Dedifferentiated amniotic fluid mesenchymal stem cell (primary cell): ENCODE data around the gene XXYLT1.

Experiments
- DNase-seq: peaks from one replicate; pipeline ENCODE4 v3.0.0-alpha.2; 2016; ENCODE audit errors: extremely low spot score

The XXYLT1 gene

DNA sequence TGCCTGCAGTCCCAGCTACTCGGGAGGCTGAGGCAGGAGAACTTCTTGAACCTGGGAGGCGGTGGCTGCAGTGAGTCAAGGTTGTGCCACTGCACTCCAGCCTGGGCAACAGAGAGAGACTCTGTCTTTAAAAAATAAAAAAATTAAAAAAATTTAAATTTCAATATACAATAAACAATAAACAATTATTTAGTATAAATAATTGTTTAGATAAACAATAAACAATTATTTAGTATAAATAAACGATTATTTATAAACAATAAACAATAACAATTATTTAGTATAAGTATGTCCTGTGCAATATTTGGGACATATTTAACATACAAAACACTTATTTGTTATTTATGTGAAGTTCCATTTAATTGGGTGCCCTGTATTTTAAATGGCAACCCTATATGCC is 119.6 kb downstream of the XXYLT1 start:
- no peak for DNase-seq

DNA sequence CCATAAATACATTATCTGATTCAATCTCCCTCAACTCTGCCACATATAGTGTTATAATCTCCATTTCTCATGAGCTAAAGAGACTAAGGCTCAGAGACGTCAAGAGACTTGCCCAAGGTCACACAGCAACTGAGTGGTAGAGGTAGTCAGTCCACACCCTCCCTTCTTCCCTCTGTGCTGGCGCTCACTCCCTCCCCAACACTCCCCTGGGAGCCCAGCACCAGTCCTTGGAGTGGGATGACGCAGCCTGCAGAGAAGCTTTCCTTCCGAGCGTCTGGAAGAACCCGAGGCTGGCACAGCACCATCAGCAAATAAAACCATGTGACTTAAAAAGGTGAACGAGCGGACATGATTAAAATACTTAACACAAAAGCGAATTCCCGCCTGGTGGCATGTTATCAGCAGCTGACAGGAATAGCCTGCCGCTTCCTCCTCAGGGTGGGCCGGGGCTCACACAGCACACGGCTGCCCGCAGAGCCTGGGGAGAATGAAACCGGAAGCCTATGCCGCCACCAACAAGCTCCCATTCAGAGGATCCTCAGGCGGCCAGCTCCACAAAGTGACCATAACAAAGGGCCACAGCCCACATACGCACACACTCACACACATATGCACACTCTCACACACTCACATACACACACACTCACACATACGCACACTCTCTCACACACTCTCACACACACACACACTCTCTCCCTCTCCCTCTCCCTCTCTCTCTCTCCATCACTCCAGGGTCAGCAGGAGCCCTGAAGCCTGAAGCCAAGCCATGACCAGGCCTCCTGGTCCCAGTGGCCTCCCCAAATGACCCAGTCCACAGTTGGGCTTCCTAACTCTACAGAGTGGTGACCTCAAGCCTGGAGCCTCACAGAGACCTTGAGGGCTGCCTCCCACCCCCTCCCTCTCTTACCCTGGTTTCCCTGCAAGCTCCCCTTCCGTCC is 120.5 kb downstream of the XXYLT1 start:
- DNase-seq: no peak

DNA sequence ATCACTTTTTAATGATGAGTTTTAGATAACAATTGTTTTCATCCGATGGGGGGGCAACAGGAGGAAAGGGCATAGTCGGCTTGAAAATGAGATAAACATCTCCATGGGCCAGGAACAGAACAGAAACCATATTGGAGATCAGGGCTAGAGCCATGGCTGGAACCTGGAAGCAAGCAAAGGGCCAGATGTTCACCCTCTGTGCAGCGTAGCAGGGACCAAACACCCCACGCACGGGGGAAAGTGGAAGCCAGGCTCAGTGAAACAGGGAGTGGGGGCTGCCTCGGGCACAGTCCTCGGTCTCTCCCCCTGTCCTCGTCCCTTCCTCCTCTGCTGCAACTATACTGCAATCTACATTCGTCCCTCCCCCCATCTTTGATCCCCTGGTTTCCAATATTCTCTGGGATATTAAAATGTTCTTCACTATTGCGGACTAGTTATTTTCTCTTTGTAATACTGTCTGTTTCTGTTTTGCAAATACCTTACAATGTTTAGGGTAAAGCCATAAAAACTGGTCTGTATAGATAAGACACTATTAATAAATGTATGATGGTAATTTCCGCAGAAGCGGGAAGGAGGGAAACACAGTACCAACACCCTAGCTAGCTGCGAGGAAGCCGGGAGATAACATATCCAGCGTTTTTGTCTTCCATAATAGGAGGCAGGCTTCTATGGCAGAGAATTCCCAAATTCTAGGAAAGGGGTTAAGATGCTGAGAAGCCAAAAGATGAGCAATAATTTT is 121.5 kb downstream of the XXYLT1 start:
- no peak for DNase-seq

DNA sequence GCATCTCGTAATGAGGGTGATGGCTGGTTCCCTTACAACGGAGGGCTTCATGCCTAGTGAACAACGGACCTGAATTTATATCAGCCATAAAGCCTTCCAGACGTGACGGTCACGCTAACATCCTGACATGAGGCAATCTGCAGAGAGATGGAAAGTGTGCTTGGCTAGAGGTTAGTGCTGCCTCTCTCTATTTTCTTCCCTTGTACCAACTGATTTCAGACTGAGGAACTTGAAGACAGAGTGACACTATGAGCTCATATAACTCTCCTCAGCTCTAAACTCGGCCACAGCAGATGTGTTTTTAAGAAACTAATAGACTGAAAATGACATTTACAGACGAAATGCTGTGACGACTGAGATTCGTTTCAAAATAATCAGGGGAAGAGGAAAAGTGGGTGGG is 122.4 kb downstream of the XXYLT1 start:
- DNase-seq: no peak

DNA sequence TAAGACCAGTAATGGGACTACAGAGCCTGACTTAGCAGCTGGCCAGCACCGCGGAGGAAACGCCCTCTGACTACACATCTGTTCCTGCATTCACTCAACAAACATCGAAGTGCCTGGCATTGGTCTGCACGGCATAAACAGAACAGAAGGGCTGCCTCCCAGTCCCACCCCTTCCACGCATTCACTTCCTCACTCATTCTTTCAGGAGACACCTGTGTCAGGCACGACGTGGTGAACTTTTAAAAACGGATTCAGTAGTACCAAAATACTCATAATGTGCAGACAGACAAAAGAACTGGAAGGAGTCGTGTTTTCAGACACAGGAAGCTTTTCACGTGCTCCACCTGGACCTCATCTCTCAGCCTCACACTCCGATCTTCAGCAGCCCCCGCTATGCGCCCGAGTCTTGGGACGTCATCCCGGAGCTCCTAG is 123.3 kb downstream of the XXYLT1 start:
- DNase-seq: no peak

DNA sequence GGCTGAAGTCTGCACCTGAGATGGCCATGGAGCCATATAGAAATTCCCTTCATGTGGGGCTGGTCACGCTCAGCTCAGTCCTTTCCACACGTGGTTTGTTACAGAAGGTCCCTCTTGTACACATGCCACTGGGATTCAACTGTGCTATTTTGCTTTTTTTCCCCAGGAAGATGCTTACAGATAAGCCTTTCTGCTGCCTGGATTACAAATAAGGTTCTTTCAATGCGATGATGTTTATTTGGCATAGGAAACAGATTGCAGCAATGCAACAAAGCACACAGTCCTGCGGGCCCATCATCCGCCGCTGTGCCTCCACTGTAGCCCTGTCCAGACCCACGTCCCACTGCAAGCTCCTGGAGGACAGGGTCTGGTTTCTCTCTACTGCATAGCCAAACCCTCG is 124.8 kb downstream of the XXYLT1 start:
- no peak for DNase-seq

DNA sequence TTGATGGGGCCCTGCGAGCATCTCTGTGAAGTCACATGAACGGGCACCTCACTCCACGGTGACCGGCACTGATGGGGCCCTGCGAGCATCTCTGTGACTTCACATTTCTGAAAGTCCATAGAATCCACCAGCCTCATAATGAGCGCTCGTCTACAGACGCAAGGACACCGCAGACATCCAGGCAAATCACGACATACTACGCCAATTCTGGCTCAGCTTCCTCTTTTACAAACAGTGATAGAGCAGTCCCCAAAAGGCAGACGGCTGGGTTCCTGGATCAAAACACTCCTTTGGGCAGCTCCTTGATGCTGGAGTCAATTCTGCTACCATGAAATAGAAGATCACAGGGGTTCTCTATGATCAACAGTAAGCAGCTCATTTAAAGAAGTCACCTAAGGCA is 125.4 kb downstream of the XXYLT1 start:
- no peak for DNase-seq

DNA sequence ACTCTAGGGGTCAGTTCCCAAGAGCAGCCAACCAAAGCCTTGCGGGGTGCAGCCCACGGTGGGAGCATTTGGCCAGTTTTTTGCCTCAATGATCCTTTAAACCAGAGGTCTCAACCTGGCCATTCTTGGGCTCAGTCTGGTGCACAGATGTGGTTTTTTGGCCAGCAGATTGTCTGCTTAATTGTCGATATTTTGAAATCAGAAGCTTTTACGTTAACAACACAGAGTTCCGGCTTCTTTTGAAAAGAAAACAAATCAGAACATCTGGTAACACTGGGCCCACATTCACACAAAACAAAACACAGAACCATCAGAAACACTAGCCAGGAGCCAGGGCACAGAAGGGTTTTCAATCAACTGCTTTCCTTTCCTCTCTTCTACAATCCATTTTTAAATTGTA is 127.7 kb downstream of the XXYLT1 start:
- no peak for DNase-seq

DNA sequence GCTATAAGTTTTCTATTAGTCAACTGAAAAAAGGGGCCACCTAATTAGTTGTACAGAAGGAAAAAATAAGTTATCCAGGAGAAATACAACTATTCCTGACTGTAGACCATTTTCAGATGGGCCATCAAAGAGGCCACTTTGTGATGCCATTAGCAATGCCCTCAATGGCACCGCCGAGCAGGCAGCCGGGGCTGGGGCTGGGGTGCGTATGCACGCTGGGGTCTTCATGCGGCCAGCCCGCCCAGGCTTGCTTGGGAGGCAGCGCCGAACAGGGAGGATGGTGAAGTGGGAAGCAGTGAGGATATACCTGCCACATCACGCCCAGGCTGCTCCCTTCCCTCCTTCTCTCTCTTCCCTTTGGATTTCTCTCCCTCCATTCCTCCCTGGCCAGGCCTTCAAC is 128.4 kb downstream of the XXYLT1 start:
- DNase-seq: no peak

DNA sequence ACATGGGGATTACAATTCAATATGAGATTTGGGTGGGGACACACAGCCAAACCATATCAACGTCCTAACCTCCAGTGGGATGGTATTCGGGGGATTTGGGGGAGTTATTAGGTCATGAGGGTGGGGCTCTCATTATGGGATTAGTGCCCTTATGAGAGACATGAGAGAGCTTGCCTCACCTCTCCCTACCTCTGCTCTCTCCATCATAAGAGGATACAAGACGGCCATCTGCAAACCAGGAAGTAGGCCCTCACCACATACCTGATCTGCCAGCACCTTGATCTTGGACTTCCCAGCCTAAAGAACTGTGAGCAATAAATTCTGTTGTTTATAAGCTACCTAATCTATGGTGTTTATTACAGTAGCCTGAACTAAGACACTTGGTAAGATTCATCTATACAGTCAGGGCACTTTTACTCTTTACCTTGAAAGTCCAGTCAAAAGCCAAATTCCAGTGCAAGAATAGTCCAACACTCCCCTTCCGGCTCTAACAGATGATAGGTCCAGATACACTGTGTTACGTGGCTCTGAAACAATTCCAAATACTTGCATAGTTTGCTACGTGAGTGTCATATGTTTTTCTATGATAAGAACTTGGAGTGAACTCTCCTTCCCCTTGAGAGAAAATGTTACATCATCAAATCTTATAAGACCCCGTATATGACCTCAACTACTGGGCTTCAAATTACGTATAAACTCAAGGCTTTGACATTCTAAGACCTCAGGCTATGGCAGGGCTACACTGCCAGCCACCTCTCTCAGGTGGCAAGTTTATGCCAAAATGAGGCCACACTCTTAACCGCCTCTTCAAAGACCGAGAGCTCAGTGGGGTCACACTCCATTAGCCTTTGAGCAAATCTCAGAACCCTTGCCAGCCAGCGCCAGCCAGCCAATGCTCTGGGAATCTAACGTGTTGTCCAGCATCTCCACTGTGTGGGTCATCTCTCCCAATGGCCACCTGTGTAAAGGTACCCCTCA is 129.9 kb downstream of the XXYLT1 start:
- no peak for DNase-seq

DNA sequence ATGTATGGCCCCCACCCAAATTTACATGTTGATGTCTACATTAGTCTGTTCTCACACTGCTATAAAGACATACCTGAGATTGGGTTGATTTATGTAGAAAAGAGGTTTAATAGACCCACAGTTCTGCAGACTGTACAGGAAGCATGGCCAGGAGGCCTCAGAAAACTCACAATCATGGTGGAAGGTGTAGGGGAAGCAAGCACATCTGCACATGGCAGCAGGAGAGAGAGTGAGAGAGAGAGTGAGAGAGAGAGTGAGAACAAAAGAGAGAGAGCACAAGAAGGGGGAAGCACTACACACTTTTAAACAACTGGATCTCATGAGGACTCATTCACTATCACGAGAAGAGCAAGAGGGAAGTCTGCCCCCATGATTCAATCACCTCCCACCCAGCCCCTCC is 130.5 kb downstream of the XXYLT1 start:
- DNase-seq: no peak

DNA sequence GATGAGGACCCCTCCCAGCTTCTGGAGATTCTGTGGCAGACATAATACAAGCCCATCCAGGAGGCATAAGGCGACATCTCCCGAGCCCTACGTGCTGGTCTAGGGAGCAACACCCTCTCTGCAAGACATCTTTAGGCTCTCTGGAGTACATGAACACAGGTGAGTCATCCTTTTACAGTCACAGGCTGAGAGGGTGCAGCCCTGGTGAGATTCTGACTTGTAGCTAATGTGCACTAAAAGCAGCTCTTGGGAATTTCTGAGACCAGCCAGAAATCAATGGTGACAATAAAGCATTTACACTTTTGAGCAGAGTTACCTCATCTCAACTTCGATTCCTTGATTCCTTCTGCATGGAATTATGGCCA is 131.1 kb downstream of the XXYLT1 start:
- no peak for DNase-seq

DNA sequence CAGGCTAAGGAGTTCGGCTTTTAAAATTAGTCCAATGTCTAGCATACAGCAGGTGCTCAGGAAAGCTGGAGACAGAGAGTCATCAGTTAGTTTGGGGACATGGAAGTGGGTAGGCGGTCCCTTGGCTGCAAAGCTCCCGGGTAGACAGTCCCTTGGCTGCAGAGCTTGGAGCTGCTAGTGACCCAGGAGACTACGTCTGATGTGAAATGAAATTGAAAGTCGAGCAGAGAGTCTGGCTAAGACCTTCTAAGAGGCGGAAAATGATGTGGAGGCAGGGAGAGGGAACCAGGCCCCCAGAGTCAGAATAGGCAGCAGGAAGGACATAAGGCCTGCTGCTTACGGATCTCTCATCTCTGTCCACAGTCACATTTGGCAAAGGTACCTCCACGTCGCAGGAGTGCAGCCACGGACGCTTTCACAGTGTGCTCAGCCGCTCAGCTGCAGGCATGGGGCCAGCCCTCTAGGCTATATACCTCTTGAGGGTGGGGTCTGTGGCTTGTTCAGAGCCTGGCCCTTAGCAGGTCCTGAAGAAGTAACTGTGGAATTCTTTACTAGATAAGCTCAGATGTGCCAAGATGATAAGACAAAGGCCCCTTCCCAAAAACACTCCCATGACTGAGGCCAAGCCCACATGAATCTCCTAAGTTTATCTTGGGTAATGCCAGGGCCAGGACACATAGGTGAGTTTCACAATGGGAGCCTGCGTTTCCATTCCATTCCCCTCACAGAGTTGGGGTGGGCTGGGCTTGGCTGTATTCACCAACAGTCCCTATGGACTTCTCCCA is 131.7 kb downstream of the XXYLT1 start:
- no peak for DNase-seq

DNA sequence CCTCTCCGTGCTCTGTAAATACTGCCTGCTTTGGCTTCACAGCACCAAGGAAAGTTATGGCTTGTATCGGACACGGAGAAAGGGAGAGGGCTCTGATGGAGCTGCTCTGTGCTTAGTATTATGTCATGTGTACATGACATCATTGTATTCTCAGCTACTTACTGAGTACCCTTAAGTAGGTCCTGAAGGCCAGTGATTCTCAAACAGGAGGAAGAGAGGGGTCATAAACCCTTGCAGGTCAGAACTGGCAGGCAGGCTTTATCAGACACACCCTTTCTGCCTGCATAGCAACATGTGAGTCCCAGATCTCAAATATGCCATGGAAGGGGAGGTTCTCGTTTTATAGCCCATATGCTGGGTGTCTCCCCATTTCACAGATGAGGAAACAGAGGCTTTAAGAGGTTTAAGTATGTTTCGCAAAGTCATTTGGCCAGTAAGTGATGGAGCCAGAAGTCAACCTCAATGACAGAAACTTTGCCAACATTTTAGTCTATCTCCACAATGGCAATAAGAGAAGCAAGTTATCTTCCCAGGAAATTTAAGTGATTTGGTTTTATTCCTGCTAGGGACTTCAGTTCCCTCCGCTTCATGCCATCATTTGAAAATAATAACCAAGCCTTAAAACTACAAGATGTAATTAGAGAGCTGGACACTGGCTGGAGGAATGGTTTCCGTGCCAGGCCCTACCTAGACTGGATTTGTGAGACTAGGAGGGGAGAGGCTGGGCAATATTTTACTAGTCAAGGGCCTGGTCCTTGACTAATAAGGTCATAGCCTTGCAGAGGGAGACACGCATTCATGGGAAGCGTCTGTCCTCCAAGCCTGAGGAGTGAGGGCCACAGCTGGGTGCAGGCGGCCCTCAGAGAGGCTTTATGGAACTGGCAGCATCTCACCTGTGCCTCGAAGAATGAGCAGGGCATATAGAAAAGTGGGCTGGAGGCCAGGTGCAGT is 133.0 kb downstream of the XXYLT1 start:
- DNase-seq: no peak

DNA sequence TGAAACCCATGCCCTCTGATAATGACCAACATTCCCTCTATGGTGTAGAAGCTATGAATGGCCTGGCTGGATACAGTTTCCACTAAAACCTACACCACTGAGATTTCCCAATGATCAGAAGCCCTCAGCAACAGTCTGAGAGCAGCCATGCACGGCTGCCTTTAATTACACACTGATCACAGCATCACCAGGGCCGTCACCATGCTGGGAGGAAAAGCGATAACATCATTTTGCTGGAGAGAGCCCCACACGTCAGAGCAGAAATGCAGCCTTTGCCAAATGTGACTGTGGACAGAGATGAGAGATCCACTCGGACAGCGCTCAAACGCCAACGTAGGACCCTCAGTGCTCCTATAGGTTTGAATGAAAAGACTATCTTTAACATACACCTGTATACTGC is 135.0 kb downstream of the XXYLT1 start:
- no peak for DNase-seq

DNA sequence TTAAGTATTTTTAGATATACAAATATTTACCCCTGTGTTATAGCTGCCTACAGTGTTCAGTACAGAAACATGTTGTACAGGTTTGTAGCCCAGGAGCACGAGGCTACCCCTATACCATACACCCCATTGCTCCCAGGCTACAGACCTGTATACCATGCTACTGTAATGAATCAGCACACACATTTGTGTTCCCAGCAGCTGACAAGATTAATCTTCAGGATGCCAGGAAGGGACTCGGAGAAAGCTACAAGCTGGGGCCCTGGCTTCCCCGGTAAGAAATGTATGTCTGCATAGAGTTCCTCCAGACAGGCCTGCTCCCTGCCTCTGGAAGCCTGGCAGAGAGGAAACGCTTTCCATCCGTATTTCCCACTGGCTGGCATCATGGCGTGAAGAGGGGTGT is 136.5 kb downstream of the XXYLT1 start:
- DNase-seq: no peak

DNA sequence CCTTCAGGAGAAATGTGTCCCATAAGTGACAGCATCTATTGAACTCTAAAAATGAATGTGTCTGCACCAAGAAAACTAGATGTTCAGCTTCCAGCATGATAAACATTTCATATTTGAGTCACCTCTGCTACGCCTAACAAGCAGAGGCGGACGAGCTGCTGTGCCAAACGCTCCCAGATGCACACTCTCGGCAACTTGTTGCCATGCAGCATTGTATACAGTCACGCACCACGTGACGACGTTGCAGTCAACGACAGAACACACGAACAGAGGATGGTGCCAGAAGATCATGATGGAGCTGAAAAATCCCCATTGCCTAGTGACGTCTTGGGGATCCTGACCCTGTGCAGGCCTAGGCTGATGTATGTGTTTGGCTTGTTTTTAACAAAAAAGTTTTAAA is 137.5 kb downstream of the XXYLT1 start:
- DNase-seq: no peak

DNA sequence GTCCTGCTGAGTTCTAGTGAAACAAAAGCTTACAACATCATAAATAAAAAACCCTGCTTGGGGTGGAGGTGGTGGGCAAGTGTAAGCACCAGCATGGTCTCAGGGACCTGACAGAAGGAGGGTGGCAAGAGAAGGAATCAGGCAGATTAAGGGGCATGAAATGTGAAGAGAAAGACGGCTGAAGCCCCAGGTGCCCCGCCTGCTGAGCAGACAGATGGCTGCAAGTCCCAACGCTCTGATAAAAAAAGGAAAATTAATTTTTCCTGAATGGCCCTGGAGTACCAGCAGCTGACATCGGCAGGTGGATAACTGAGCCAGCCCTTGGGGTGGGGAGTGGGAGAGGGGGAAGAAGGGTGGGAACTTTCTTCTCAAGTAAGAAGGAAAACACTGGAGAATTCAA is 137.9 kb downstream of the XXYLT1 start:
- DNase-seq: no peak

DNA sequence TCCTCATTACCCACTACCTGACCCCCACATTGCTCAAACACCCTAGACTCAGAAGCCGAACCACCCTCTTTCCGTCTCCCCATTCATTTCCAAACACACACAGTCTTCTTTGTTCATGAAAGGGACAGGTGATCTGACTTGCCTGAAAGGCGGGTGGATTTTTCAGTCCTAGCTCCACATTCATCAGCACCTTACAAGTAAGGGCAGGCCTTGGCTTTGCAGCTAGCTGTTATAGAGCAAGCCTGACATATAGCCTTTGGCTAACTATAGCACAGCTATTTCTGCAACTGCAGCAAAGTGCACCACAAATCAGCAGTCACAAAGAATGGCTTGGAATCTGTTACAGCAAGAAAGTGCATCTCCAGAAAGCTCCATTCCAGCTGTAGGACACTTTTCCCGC is 139.8 kb downstream of the XXYLT1 start:
- DNase-seq: no peak
